Peyer's patch (tissue), 4 donors: ENCODE data around the gene UBE3C.

Experiments
- POLR2A ChIP-seq, 2 donors: fragments of 450-650 bp; IDR thresholded peaks; one replicate each; pipeline ENCODE4 v1.5.1; 2017; ENCODE audit warnings: antibody characterized with exemption in 2 of 2, mild to moderate bottlenecking in 2 of 2, moderate library complexity in 2 of 2
- TF ChIP-seq, protein P1 (sequence below), 6 experiments: fragments of 450-650 bp in 4 of 6; fragments of 200-600 bp in 2 of 6; sonication (generic) in 1 of 6; IDR thresholded peaks; one replicate each; pipeline ENCODE4 v1.5.1; 2017 to 2019; ENCODE audit warnings: antibody characterized with exemption in 6 of 6, mild to moderate bottlenecking in 3 of 6, moderate library complexity in 1 of 6

- TF ChIP-seq, protein P1, sequence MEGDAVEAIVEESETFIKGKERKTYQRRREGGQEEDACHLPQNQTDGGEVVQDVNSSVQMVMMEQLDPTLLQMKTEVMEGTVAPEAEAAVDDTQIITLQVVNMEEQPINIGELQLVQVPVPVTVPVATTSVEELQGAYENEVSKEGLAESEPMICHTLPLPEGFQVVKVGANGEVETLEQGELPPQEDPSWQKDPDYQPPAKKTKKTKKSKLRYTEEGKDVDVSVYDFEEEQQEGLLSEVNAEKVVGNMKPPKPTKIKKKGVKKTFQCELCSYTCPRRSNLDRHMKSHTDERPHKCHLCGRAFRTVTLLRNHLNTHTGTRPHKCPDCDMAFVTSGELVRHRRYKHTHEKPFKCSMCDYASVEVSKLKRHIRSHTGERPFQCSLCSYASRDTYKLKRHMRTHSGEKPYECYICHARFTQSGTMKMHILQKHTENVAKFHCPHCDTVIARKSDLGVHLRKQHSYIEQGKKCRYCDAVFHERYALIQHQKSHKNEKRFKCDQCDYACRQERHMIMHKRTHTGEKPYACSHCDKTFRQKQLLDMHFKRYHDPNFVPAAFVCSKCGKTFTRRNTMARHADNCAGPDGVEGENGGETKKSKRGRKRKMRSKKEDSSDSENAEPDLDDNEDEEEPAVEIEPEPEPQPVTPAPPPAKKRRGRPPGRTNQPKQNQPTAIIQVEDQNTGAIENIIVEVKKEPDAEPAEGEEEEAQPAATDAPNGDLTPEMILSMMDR (IDR thresholded peaks at IDR 0.05) = no peak
- TF ChIP-seq POLR2A (IDR thresholded peaks at IDR 0.05) = peak in 1 of 2 donors; percentile 15
Observed at GRCh38 chr7:157139810-157140510, 1.2 kb downstream of the UBE3C start.
